PC-9 (cell line): ENCODE results near the gene USP24. TPM values are rescaled to one million over a fixed set of nuclear protein-coding genes. Genes with fewer than 3 reads are reported as not detected.

Experiments used
- BruUV-seq: library from RNA; stranded (reverse); fragments of 400-500 nt; replicated peaks from 2 replicates; lab custom pipeline; 2021; lab: Mats Ljungman, UMichigan
- CTCF ChIA-PET: fragments of 300-600 bp; sonication (Branson Sonifier 250); formaldehyde crosslinking; loops from one replicate; lab custom pipeline; 2022; ENCODE audit warnings: antibody characterized with exemption; lab: Charles Lee
- POLR2A ChIA-PET: fragments of 300-600 bp; sonication (Branson Sonifier 250); formaldehyde crosslinking; loops from one replicate; lab custom pipeline; 2022; ENCODE audit warnings: antibody characterized with exemption; ENCODE audit not compliant: unreplicated experiment; lab: Charles Lee
- DNase-seq, 2 experiments: peaks; one replicate each; pipeline versions ENCODE4 v3.0.0 to v3.0.0-alpha.2; 2015 to 2022; ENCODE audit warnings: mixed read lengths in 1 of 2
- H2AFZ ChIP-seq: fragments of 200-600 bp; sonication (generic); 2 replicates; pipeline ENCODE4 v1.8.1; 2017; ENCODE audit warnings: antibody characterized with exemption
- H3F3A ChIP-seq: fragments of 200-600 bp; sonication (generic); 2 replicates; pipeline ENCODE4 v1.8.1; 2017; ENCODE audit warnings: antibody characterized with exemption, mild to moderate bottlenecking, low read depth; ENCODE audit not compliant: insufficient read depth
- H3K27ac ChIP-seq: fragments of 200-600 bp; sonication (generic); 2 replicates; pipeline ENCODE4 v1.6.1; 2016; ENCODE audit warnings: mixed run types
- H3K27me3 ChIP-seq: fragments of 200-600 bp; sonication (generic); 2 replicates; pipeline ENCODE4 v1.6.1; 2016; ENCODE audit warnings: low read depth, mixed run types; ENCODE audit not compliant: insufficient read depth
- H3K36me3 ChIP-seq: fragments of 200-600 bp; sonication (generic); 2 replicates; pipeline ENCODE4 v1.6.1; 2016; ENCODE audit warnings: low read depth, mixed run types
- H3K4me1 ChIP-seq: fragments of 200-600 bp; sonication (generic); replicated peaks from 2 replicates; pipeline ENCODE4 v1.6.1; 2016; ENCODE audit warnings: mixed run types; ENCODE audit not compliant: insufficient read depth
- H3K4me2 ChIP-seq: fragments of 200-600 bp; sonication (generic); 2 replicates; pipeline ENCODE4 v1.6.1; 2017; ENCODE audit warnings: mixed run types
- H3K4me3 ChIP-seq: fragments of 200-600 bp; sonication (generic); 2 replicates; pipeline ENCODE4 v1.6.1; 2016; ENCODE audit warnings: mixed run types
- H3K79me2 ChIP-seq: fragments of 200-600 bp; sonication (generic); 2 replicates; pipeline ENCODE4 v1.6.1; 2017; ENCODE audit warnings: low read depth, mixed run types
- H3K9me2 ChIP-seq: fragments of 200-600 bp; sonication (generic); 2 replicates; pipeline ENCODE4 v1.8.1; 2017; ENCODE audit warnings: mild to moderate bottlenecking; ENCODE audit not compliant: insufficient read depth
- H3K9me3 ChIP-seq: fragments of 200-600 bp; sonication (generic); 2 replicates; pipeline ENCODE4 v1.8.1; 2016; ENCODE audit warnings: low read depth; ENCODE audit not compliant: insufficient read depth
- H4K20me1 ChIP-seq: fragments of 200-600 bp; sonication (generic); 2 replicates; pipeline ENCODE4 v1.8.1; 2017; ENCODE audit not compliant: insufficient read depth
- CTCF ChIP-seq: fragments of 200-600 bp; sonication (generic); conservative IDR thresholded peaks from 2 replicates; pipeline ENCODE4 v1.6.1; 2017; ENCODE audit warnings: mixed run types, antibody characterized with exemption, mild to moderate bottlenecking, moderate library complexity
- EZH2 ChIP-seq: fragments of 200-600 bp; sonication (generic); IDR thresholded peaks from 2 replicates; pipeline ENCODE4 v1.8.0; 2017; ENCODE audit warnings: antibody characterized with exemption, low read depth
- intact Hi-C: fragments of 100-400 bp; cut with micrococcal nuclease; formaldehyde crosslinking; loops from one replicate; pipeline ENCODE4 v1.10.0; 2022; ENCODE audit not compliant: unreplicated experiment
- total RNA-seq: library from RNA; stranded (reverse); gene quantifications from 2 replicates; pipeline ENCODE4 v1.2.3, GENCODE V29; 2021

USP24 gene
- total RNA-seq, 1 experiment from 2014 or later: 61.0 TPM

GRCh38 chr1:55171694-55172093 is 43.5 kb downstream of the USP24 start:
- Histone ChIP-seq H3K27me3 (no peaks in the 10 kb centered on the region), H3K79me2 (peaks cover 6% of the 10 kb centered on the region), H3K27ac (no peak overlapping the region), H3K4me3 (no peak overlapping the region), H3K4me2 (no peak overlapping the region), H3F3A (peaks cover 23% of the 10 kb centered on the region), H3K4me1 (no peaks in the 10 kb centered on the region), H3K36me3 (peaks cover 38% of the 10 kb centered on the region), H2AFZ (no peak overlapping the region), H4K20me1 (peaks cover 10% of the 10 kb centered on the region; the same call in 1 of the 2 replicates), H3K9me3 (no peaks in the 10 kb centered on the region), H3K9me2 (no peaks in the 10 kb centered on the region)
- no peak for TF ChIP-seq EZH2
- TF ChIP-seq CTCF: no peak
- ChIA-PET CTCF (no interaction called here), POLR2A (no interaction called here)
- intact Hi-C loops: no loop called here
- no TSS peak for BruUV-seq
- DNase-seq: no peak

GRCh38 chr1:55170426-55170825 is 44.7 kb downstream of the USP24 start:
- H3K4me2 ChIP-seq: no peak overlapping the region
- no TSS peak for BruUV-seq
- TF ChIP-seq EZH2 (no peak), CTCF (no peak)
- H3K27ac ChIP-seq: no peak overlapping the region
- H3K36me3 ChIP-seq: peaks cover 38% of the 10 kb centered on the region
- no peak overlapping the region for H3K4me3 ChIP-seq
- no peaks in the 10 kb centered on the region for H3K4me1 ChIP-seq
- H3K27me3 ChIP-seq: no peaks in the 10 kb centered on the region
- peaks cover 9% of the 10 kb centered on the region; the same call in 1 of the 2 replicates for H4K20me1 ChIP-seq
- no peaks in the 10 kb centered on the region for H3K9me3 ChIP-seq
- intact Hi-C loops: no loop called here
- ChIA-PET CTCF (no interaction called here), POLR2A (no interaction called here)
- H3F3A ChIP-seq: peaks cover 21% of the 10 kb centered on the region
- H2AFZ ChIP-seq: no peak overlapping the region
- peaks cover 4% of the 10 kb centered on the region; the same call in 1 of the 2 replicates for H3K79me2 ChIP-seq
- no peak for DNase-seq
- no peaks in the 10 kb centered on the region for H3K9me2 ChIP-seq

- Histone ChIP-seq H3K9me2 (no peaks in the 10 kb centered on the region), H2AFZ (no peak overlapping the region), H3F3A (peaks cover 22% of the 10 kb centered on the region), H3K4me2 (no peak overlapping the region), H3K36me3 (peaks cover 43% of the 10 kb centered on the region), H3K79me2 (no peaks in the 10 kb centered on the region), H3K9me3 (no peaks in the 10 kb centered on the region), H3K27me3 (no peaks in the 10 kb centered on the region), H4K20me1 (peaks cover 9% of the 10 kb centered on the region; the same call in 1 of the 2 replicates), H3K4me1 (no peaks in the 10 kb centered on the region), H3K4me3 (no peak overlapping the region), H3K27ac (no peak overlapping the region)
- POLR2A ChIA-PET: no interaction called here
- CTCF ChIA-PET: no interaction called here
- TF ChIP-seq EZH2: no peak
- TF ChIP-seq CTCF: no peak
- DNase-seq: no peak
- intact Hi-C loops: no loop called here
- BruUV-seq: no TSS peak
These were observed 46.0 kb downstream of the USP24 start for GRCh38 chr1:55169126-55169525.
